ENCODE measurements around the gene ZNF219.

ZNF219 gene

GRCh38 chr14:21084998-21085853 is 13.2 kb downstream of the ZNF219 start:
- no peak for DNase-seq

- DNase-seq, result no peak
Measured at GRCh38 chr14:21084396-21084795, 14.1 kb downstream of the ZNF219 start.

- DNase-seq, result no peak
Measured at GRCh38 chr14:21083565-21084325, 14.7 kb downstream of the ZNF219 start.

GRCh38 chr14:21081521-21082142 is 16.8 kb downstream of the ZNF219 start:
- no peak for DNase-seq

- no peak for DNase-seq
Measured at GRCh38 chr14:21078726-21079125, 19.7 kb downstream of the ZNF219 start.

GRCh38 chr14:21078287-21078686 is 20.2 kb downstream of the ZNF219 start:
- DNase-seq, result no peak

GRCh38 chr14:21077672-21078071 is 20.8 kb downstream of the ZNF219 start:
- DNase-seq, result no peak

- no peak for DNase-seq
Measured at GRCh38 chr14:21075719-21076437, 22.6 kb downstream of the ZNF219 start.

- DNase-seq, result no peak
Measured at GRCh38 chr14:21074398-21075272, 23.8 kb downstream of the ZNF219 start.

- DNase-seq, result no peak
Measured at GRCh38 chr14:21073921-21074320, 24.5 kb downstream of the ZNF219 start.

- DNase-seq, result no peak
Measured at GRCh38 chr14:21072781-21073339, 25.6 kb downstream of the ZNF219 start.

- DNase-seq, result no peak
Measured at GRCh38 chr14:21072031-21072473, 26.4 kb downstream of the ZNF219 start.

GRCh38 chr14:21071225-21072030 is 27.0 kb downstream of the ZNF219 start:
- peak; percentile 39 for DNase-seq

GRCh38 chr14:21070610-21071224 is 27.7 kb downstream of the ZNF219 start:
- DNase-seq, result no peak

- no peak for DNase-seq
Measured at GRCh38 chr14:21070083-21070609, 28.3 kb downstream of the ZNF219 start, which contains the start of gene ARHGEF40. ARHGEF40 (plus strand) TSS chr14:21070304; CDS start chr14:21070397, 93 bp downstream.

GRCh38 chr14:21069388-21070082 is 28.9 kb downstream of the ZNF219 start:
- no peak for DNase-seq

- peak; percentile 49 for DNase-seq
Measured at GRCh38 chr14:21068521-21069387, 29.7 kb downstream of the ZNF219 start.
